DND-41 (cell line): ENCODE results near the gene ARG1.

ENCODE experiments used
- ATAC-seq: fragments of 200-7000 bp; cut with Tn5 transposase; 3 replicates; pipeline ENCODE4 v1.9.1; 2021; ENCODE audit warnings: low read depth; ENCODE audit not compliant: insufficient read depth
- DNase-seq: peaks from one replicate; pipeline ENCODE4 v3.0.0-alpha.2; 2020
- H2AFZ ChIP-seq: 2 replicates; pipeline ENCODE4 v1.6.0; 2012; ENCODE audit warnings: low read depth, low read length
- H3K27ac ChIP-seq: 2 replicates; pipeline ENCODE4 v1.5.1; 2012; ENCODE audit warnings: low read length, inconsistent platforms
- H3K27me3 ChIP-seq: fragments of 200-600 bp; sonication (generic); 2 replicates; pipeline ENCODE4 v1.6.0; 2012; ENCODE audit warnings: low read length, mild to moderate bottlenecking, inconsistent platforms; ENCODE audit not compliant: insufficient read depth, poor library complexity
- H3K36me3 ChIP-seq: 2 replicates; pipeline ENCODE4 v1.5.1; 2012; ENCODE audit warnings: low read length, inconsistent platforms; ENCODE audit not compliant: insufficient read depth
- H3K4me1 ChIP-seq: 2 replicates; pipeline ENCODE4 v1.5.1; 2012; ENCODE audit warnings: mild to moderate bottlenecking, low read length; ENCODE audit not compliant: insufficient read depth
- H3K4me2 ChIP-seq: 2 replicates; pipeline ENCODE4 v1.6.0; 2012; ENCODE audit warnings: mild to moderate bottlenecking, moderate library complexity, low read length, inconsistent platforms; ENCODE audit not compliant: insufficient read depth
- H3K4me3 ChIP-seq, 2 experiments: fragments of 200-600 bp in 1 of 2; shearing (Covaris generic) in 1 of 2; 2 replicates each; pipeline ENCODE4 v1.5.1; 2012 to 2016; ENCODE audit warnings: inconsistent platforms in 2 of 2, low read length in 2 of 2, mild to moderate bottlenecking in 2 of 2, low read depth in 1 of 2, moderate library complexity in 1 of 2
- H3K79me2 ChIP-seq: 2 replicates; pipeline ENCODE4 v1.6.0; 2012; ENCODE audit warnings: low read length, inconsistent platforms; ENCODE audit not compliant: insufficient read depth
- H3K9ac ChIP-seq: 2 replicates; pipeline ENCODE4 v1.6.0; 2012; ENCODE audit warnings: low read depth, mild to moderate bottlenecking, inconsistent platforms, low read length, moderate library complexity
- H3K9me3 ChIP-seq: 2 replicates; pipeline ENCODE4 v1.5.1; 2012; ENCODE audit warnings: low read length, moderate library complexity, mild to moderate bottlenecking, inconsistent platforms; ENCODE audit not compliant: insufficient read depth, severe bottlenecking
- H4K20me1 ChIP-seq: 2 replicates; pipeline ENCODE4 v1.6.0; 2012; ENCODE audit warnings: low read length; ENCODE audit not compliant: insufficient read depth
- EZH2 ChIP-seq: IDR thresholded peaks from 3 replicates; pipeline ENCODE4 v1.6.1; 2012; ENCODE audit warnings: borderline replicate concordance, low read depth, mild to moderate bottlenecking, moderate library complexity, low read length, inconsistent platforms; ENCODE audit not compliant: severe bottlenecking
- TF ChIP-seq, protein P1 (sequence below): IDR thresholded peaks from 2 replicates; pipeline ENCODE4 v1.5.1; 2012; ENCODE audit warnings: borderline replicate concordance, low read length, moderate library complexity, mild to moderate bottlenecking; ENCODE audit not compliant: poor library complexity, severe bottlenecking; ENCODE audit errors: extremely low read depth

ARG1 gene

DNA sequence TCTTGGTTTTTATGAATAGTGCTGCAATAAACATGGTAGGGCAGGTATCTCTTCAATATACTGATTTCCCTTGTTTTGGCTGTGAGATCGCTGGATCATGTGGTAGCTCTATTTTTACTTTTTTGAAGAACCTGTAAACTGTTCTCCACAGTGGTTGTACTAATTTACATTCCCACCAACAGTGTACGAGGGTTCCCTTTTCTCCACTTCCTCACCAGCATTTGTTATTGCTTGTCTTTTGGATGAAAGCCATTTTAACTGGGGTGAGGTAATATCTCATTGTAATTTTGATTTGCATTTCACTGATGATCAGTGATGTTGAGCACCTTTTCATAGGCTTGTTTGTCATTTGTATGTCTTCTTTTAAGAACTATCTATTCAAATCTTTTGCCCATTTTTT, 8.0 kb upstream of the ARG1 start:
- H4K20me1 ChIP-seq = no peaks in the 10 kb centered on the region
- no peak overlapping the region for H3K27ac ChIP-seq
- no peaks in the 10 kb centered on the region for H3K36me3 ChIP-seq
- no peaks in the 10 kb centered on the region for H3K4me1 ChIP-seq
- no peak overlapping the region for H3K9ac ChIP-seq
- DNase-seq (no peak), ATAC-seq (no peak)
- H2AFZ ChIP-seq = no peak overlapping the region
- no peaks in the 10 kb centered on the region for H3K9me3 ChIP-seq
- no peak overlapping the region for H3K4me3 ChIP-seq
- no peaks in the 10 kb centered on the region for H3K27me3 ChIP-seq
- no peak for TF ChIP-seq EZH2
- TF ChIP-seq, protein P1, sequence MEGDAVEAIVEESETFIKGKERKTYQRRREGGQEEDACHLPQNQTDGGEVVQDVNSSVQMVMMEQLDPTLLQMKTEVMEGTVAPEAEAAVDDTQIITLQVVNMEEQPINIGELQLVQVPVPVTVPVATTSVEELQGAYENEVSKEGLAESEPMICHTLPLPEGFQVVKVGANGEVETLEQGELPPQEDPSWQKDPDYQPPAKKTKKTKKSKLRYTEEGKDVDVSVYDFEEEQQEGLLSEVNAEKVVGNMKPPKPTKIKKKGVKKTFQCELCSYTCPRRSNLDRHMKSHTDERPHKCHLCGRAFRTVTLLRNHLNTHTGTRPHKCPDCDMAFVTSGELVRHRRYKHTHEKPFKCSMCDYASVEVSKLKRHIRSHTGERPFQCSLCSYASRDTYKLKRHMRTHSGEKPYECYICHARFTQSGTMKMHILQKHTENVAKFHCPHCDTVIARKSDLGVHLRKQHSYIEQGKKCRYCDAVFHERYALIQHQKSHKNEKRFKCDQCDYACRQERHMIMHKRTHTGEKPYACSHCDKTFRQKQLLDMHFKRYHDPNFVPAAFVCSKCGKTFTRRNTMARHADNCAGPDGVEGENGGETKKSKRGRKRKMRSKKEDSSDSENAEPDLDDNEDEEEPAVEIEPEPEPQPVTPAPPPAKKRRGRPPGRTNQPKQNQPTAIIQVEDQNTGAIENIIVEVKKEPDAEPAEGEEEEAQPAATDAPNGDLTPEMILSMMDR = no peak
- no peak overlapping the region for H3K4me2 ChIP-seq
- H3K79me2 ChIP-seq = no peaks in the 10 kb centered on the region

DNA sequence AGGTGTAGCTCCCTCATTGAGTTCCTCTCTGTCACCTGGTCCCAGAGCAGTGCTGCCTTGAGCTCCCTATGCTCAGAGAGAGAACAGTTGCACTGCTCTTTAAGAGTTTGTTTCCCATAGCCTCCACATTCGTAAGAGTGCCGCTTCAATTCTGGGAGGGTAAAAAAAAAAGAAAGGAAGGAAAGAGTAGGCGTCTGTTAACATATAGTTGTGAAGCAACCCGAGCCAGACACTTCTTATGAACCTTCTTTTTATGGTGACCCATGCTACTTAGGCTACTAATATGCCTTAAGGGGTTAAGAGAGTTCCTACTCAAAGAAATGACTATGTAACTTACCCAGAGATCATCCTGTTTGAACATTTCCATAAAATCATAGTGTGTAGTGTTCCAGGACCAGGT, 4.3 kb upstream of the ARG1 start:
- H3K36me3 ChIP-seq = no peaks in the 10 kb centered on the region; the same call in 1 of the 2 replicates
- H4K20me1 ChIP-seq = no peaks in the 10 kb centered on the region
- H2AFZ ChIP-seq = no peak overlapping the region
- no peak overlapping the region for H3K4me2 ChIP-seq
- H3K27ac ChIP-seq = no peak overlapping the region
- no peak for ATAC-seq
- H3K4me3 ChIP-seq = no peak overlapping the region
- no peaks in the 10 kb centered on the region for H3K27me3 ChIP-seq
- DNase-seq = no peak
- no peaks in the 10 kb centered on the region for H3K9me3 ChIP-seq
- H3K9ac ChIP-seq = no peak overlapping the region
- H3K79me2 ChIP-seq = no peaks in the 10 kb centered on the region
- H3K4me1 ChIP-seq = no peaks in the 10 kb centered on the region
- TF ChIP-seq, protein P1 = no peak
- no peak for TF ChIP-seq EZH2

DNA sequence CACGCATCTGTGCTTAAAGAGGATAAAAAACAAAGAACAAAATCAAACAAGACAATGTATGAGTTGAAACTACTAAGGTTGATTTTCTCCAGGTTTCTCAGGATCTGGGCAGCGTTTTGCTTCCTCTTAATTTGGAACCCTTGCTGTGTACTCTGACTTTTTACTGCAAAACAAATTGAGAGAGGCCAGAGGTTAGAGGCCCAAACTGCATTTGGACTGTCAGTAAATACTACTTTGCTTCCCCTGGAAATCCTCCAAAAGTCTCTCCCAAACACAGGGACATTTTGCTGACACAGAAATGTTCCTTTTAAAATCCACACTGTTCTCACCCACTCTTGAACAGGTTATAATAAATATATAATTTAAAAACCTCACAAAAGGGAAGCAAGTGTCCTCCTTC, 1.1 kb downstream of the ARG1 start:
- ATAC-seq = no peak
- DNase-seq = no peak
- Histone ChIP-seq H3K4me3 (no peak overlapping the region), H3K27me3 (no peaks in the 10 kb centered on the region), H3K9ac (no peak overlapping the region), H3K36me3 (peaks cover 3% of the 10 kb centered on the region; the same call in 1 of the 2 replicates), H3K4me1 (no peaks in the 10 kb centered on the region), H2AFZ (no peak overlapping the region), H4K20me1 (no peaks in the 10 kb centered on the region), H3K27ac (no peak overlapping the region), H3K4me2 (no peak overlapping the region), H3K79me2 (no peaks in the 10 kb centered on the region), H3K9me3 (no peaks in the 10 kb centered on the region)
- TF ChIP-seq, protein P1 = no peak
- TF ChIP-seq EZH2 = no peak

DNA sequence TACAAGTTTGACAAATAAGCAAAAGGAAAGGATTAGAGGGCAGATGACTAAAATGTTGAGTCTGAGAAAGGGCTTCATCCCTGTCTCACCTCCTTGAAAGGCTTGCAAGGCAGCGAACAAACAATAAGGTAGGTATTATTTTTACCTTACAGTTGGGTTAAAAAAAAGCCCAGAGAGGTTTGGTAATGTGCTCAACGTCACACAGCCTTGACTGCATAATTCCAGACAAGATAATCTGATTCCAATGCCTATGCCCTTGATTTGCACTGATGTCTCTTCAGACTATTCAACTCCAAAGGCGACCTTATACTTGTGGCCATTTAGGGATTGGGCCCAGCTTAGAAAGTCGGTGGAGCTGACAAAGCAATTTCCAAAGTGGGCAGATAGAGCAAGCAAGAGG, 1.7 kb downstream of the ARG1 start:
- H3K4me1 ChIP-seq = no peaks in the 10 kb centered on the region
- no peaks in the 10 kb centered on the region for H4K20me1 ChIP-seq
- H3K4me3 ChIP-seq = no peak overlapping the region
- no peak overlapping the region for H2AFZ ChIP-seq
- DNase-seq (no peak), ATAC-seq (no peak)
- H3K36me3 ChIP-seq = peaks cover 4% of the 10 kb centered on the region; the same call in 1 of the 2 replicates
- no peak overlapping the region for H3K4me2 ChIP-seq
- H3K9me3 ChIP-seq = no peaks in the 10 kb centered on the region
- H3K27me3 ChIP-seq = no peaks in the 10 kb centered on the region
- H3K9ac ChIP-seq = no peak overlapping the region
- no peaks in the 10 kb centered on the region for H3K79me2 ChIP-seq
- H3K27ac ChIP-seq = no peak overlapping the region
- TF ChIP-seq, protein P1 = no peak
- no peak for TF ChIP-seq EZH2
